Stimulated activated CD4-positive, alpha-beta T cell treated with anti-CD3 and anti-CD28 coated beads, Interleukin-4, amount 100 ng/mL, for 24 hours (primary cell): ENCODE measurements around the gene HADH.
A peak's percentile ranks its signal among the peaks of the same experiment; 100 is the strongest.
"Not testable (repeated sequence)": the region's sequence is repeated elsewhere in the genome, so short reads cannot be mapped to it uniquely, and the experiment has no call there.

ENCODE experiments used
- DNase-seq: peaks from one replicate; pipeline ENCODE4 v3.0.0-alpha.2; 2020

HADH gene

DNA sequence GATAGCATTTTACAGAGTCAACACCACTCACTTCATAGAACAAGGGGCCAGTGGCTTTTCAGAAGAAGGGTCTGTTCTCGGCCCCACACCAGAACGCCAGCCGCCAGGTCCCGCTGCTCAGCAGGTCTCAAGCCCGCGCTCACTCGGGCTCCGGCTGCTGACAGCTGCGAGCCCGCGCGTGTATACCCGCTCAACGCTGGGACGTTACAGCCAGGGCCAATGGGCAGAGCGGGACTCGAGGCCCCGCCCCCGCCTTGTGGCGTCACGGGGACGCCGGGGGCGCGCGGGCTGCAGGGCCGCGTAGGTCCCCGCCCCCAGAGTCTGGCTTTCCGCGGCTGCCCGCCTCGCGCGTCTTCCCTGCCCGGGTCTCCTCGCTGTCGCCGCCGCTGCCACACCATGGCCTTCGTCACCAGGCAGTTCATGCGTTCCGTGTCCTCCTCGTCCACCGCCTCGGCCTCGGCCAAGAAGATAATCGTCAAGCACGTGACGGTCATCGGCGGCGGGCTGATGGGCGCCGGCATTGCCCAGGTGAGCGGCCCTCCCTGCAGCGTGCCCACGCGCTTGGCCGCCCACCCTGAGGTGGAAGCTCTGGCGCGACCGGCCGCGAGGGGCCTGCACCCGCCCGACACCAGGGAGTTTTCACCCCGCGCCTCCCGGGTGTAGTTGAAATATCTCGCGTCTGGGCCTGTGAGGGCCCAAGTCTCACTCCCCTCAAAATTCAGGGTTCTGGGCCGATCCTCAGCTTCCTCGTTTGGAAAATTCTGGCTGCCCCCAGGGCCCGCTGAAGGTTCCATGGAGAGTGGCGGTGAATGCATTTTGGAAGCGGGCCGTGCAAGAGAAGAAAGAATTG is at the start of gene HADH:
Gene HADH (plus strand): TSS at position 353 of the 850 bp plus-strand sequence. CDS start 44 bp downstream, at position 397.
- peak; percentile 93 for DNase-seq

- no peak for DNase-seq
Observed at GRCh38 chr4:107945809-107946208, 43.9 kb upstream of the HADH start.

DNA sequence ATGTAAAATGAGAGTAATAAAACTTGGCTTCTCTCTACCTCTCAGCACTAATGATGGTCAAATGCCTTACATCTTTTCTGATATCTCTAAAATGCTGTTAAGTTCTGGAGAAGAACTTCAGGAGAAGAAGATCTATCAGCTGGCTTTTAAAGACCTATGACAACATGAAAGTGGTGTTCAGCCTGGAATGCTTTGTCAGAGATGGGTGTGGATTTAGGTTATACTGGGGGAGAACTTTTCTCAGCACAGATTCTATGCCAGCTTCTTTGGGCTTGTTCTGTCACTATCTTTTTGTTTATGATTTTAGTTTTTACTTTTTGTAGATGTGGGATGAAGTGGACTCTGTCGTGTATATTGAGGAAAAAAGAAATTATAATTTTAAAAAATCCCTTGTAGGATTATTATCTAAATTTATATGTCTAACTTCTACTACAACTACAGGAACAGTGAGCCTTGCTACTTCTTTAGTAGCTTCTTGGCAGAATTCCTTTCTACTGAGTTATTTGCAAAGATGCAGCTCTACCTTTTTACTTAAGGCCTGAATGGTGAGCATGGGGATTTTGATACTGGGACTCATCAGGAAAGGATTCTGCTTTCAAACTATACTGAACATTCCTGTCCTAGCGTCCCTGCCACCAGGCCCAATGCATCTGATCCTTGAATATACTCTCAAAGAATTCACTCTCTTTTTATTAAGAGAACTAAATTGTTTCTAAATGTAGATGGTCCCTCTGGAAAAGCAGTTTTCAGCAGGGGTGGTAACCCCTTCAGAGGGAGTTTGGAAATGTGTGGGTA is 38.7 kb upstream of the HADH start:
- DNase-seq: no peak

DNA sequence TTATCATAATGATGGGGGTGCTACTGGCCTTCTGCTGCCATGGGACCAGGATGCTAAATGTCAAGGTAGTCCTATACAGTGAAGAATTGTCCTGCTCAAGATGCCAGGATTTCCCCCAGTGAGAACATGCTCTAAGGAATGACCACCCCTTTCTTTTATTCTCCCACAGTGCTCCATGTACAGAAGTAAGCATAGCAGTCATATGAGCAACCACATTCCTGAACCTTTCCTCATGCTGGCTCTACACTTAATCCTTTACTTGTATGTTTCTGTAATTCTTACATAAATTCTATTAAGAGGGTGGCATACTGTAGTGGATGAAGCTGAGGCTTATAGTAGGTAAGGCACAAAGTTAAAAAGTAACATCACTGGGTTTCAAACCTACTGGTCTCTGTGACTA is 38.1 kb upstream of the HADH start:
- DNase-seq: no peak

- no peak for DNase-seq
Observed at GRCh38 chr4:107956011-107956410, 33.7 kb upstream of the HADH start.

- no peak for DNase-seq
Observed at GRCh38 chr4:107966903-107967302, 22.8 kb upstream of the HADH start.

GRCh38 chr4:107967519-107967918 is 22.2 kb upstream of the HADH start:
- DNase-seq: not testable (repeated sequence)

DNA sequence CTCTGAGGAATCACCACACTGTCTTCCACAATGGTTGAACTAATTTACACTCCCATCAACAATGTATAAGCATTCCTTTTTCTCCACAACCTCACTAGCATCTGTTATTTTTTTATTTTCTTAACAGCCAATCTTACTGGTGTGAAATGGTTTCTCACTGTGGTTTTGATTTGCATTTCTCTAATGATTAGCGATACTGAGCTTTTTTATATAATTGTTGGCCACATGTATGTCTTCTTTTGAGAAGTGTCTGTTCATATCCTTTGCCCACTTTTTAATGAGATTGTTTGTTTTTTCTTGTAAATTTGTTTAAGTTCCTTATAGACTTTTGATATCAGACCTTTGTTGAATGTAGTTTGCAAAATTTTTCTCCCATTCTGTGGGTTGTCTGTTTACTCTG is 21.8 kb upstream of the HADH start:
- not testable (repeated sequence) for DNase-seq

GRCh38 chr4:107970063-107970798 is 19.5 kb upstream of the HADH start:
- DNase-seq: no peak

DNA sequence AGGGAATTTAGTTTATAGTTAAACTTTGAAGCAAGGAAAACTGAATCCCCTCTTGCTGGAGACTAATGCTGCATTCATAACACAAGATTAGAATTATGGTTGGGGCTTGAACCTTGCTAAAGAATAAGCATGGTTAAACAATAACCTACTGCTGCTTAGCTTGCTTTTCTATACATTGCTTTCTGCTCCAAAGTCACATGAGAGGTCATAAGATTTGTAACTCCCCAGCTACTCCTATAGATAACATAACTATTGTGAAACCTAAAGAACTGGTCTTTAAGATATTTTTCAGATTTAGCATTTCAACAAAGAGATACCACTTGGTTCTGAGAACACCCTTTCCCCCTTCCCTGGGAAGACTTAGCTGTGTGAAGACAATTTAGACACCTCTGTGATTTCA is 17.1 kb upstream of the HADH start:
- no peak for DNase-seq

DNA sequence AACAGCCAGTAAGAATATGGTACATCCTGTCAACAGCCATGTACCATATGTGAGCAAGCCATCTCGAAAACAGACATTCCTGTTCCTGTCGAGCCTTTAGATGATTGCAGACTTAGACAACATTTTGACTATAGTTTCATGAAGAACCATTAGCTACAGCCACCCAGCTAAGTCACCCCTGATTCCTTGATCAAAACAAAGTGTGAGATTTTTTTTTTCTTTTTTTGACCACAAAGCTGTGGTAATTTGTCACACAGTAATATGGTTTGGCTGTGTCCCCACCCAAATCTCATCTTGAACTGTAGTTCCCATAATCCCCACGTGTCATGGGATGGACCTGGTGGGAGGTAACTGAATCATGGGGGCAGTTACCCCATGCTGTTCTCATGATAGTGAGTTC is 15.2 kb upstream of the HADH start:
- no peak for DNase-seq

- no peak for DNase-seq
Observed at GRCh38 chr4:107977482-107977881, 12.2 kb upstream of the HADH start.

GRCh38 chr4:107977966-107978705 is 11.6 kb upstream of the HADH start:
- DNase-seq: no peak

GRCh38 chr4:107978716-107979451 is 10.8 kb upstream of the HADH start:
- no peak for DNase-seq

GRCh38 chr4:107987916-107988762 is 1.6 kb upstream of the HADH start:
- no peak for DNase-seq

DNA sequence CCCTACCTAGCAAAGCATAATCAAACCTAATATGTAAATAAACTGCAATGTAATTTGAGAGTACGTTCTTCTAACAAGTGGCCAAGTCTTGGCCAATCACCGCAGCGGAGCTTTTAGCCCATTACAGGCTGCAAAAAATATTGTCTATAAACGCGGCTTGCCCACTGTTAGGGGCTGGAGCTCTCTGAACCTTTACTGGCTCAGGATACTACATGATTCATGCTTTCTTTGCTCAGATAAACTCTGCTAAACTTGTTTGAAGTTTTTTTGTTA is 990 bp upstream of the HADH start:
- no peak for DNase-seq

DNA sequence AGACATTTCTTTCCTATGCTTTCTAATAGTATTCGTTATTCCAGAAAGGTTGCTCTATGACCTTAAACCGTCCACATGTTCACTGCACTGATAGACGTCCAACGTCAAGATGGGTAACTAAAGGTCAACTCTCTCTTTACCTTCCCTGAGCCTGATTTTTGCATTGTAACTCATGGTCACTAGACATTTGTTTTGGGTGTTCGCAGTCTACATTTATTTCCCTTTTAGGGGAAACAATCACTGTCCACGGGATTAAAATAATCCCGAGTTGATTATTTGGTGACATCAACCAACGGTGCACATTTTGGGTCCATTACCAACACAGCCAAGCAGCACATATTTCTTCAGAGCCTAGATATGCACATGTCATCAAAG is 540 bp upstream of the HADH start:
- DNase-seq: no peak

DNA sequence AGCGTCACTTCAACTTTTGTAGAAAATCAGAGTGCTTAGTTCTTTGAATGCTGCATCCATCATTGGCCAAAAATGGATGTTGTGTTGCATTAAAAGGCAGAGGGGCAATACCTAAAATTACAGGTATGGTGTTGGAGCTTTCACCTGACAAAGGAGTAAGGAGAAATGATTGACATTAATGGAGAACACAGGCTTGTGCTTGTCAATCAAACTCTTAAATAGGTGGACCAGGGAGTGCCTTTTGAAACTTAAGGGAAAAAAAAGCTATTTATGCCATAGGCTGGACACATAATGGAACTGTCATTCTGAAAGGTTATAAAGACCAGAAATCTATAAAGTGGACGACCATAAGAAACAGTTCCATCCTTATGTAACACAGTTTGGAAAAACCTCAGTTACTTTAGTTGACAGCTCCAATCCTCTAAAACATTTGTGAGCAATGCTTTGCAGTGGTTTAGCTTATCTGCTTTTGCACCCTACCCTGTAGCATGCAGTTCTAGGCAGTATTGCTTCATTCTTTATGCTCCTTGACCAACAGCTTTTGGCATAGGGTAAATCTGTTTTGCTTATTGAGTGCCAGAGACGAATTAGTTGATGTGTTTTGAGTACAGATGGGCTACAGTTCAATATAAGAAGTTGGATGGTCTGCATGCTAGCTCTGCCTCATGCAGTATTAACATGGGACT is 2.4 kb downstream of the HADH start:
- no peak for DNase-seq

GRCh38 chr4:107993969-107994368 is 4.3 kb downstream of the HADH start:
- no peak for DNase-seq

GRCh38 chr4:107994894-107995293 is 5.2 kb downstream of the HADH start:
- no peak for DNase-seq
